H9 (cell line): ENCODE data around the gene SIVA1. TPM values are rescaled to one million over a fixed set of nuclear protein-coding genes. Genes with fewer than 3 reads are reported as not detected.

Experiments
- DNase-seq: peaks from one replicate; pipeline ENCODE4 v3.0.0-alpha.2; 2017
- H2AFZ ChIP-seq: one replicate; pipeline ENCODE4 v1.6.1; 2013; ENCODE audit warnings: mild to moderate bottlenecking, low read length, control low read depth, moderate library complexity
- H2AK5ac ChIP-seq: 2 replicates; pipeline ENCODE4 v1.6.1; 2013; ENCODE audit warnings: low read length, control low read depth, mixed read lengths; ENCODE audit not compliant: insufficient read length
- H2BK120ac ChIP-seq: one replicate; pipeline ENCODE4 v1.6.1; 2013; ENCODE audit warnings: low read depth, mild to moderate bottlenecking, low read length, control low read depth, inconsistent platforms; ENCODE audit not compliant: poor library complexity, severe bottlenecking
- H2BK12ac ChIP-seq: 2 replicates; pipeline ENCODE4 v1.6.1; 2013; ENCODE audit warnings: low read length, control low read depth, mixed read lengths, low read depth; ENCODE audit not compliant: insufficient read length
- H2BK15ac ChIP-seq: 2 replicates; pipeline ENCODE4 v1.6.1; 2013; ENCODE audit warnings: low read depth, low read length, control low read depth
- H2BK20ac ChIP-seq: one replicate; pipeline ENCODE4 v1.6.1; 2013; ENCODE audit warnings: low read depth, mild to moderate bottlenecking, low read length, control low read depth, inconsistent platforms; ENCODE audit not compliant: poor library complexity, severe bottlenecking
- H2BK5ac ChIP-seq: 2 replicates; pipeline ENCODE4 v1.6.1; 2013; ENCODE audit warnings: low read length, control low read depth, mixed read lengths; ENCODE audit not compliant: insufficient read length
- H3K14ac ChIP-seq: 2 replicates; pipeline ENCODE4 v1.6.1; 2013; ENCODE audit warnings: low read length, control low read depth; ENCODE audit not compliant: insufficient read depth
- H3K18ac ChIP-seq: 2 replicates; pipeline ENCODE4 v1.6.1; 2013; ENCODE audit warnings: low read depth, mild to moderate bottlenecking, mixed read lengths, low read length, control low read depth; ENCODE audit not compliant: insufficient read length
- H3K23ac ChIP-seq: 2 replicates; pipeline ENCODE4 v1.6.1; 2013; ENCODE audit warnings: low read length, control low read depth, mixed read lengths, low read depth; ENCODE audit not compliant: insufficient read length
- H3K23me2 ChIP-seq: 2 replicates; pipeline ENCODE4 v1.6.1; 2013; ENCODE audit warnings: low read depth, mild to moderate bottlenecking, mixed read lengths, low read length, control low read depth; ENCODE audit not compliant: insufficient read length, poor library complexity, severe bottlenecking
- H3K27ac ChIP-seq: 2 replicates; pipeline ENCODE4 v1.5.1; 2013; ENCODE audit warnings: low read length, control low read depth, mixed read lengths, low read depth; ENCODE audit not compliant: insufficient read length
- H3K27me3 ChIP-seq: 2 replicates; pipeline ENCODE4 v1.6.1; 2013; ENCODE audit warnings: low read length, control low read depth, inconsistent platforms; ENCODE audit not compliant: insufficient read depth
- H3K4ac ChIP-seq: 2 replicates; pipeline ENCODE4 v1.6.1; 2013; ENCODE audit warnings: low read depth, mild to moderate bottlenecking, control low read depth, inconsistent platforms, low read length, moderate library complexity
- H3K4me1 ChIP-seq: 2 replicates; pipeline ENCODE4 v1.6.1; 2013; ENCODE audit warnings: low read length, control low read depth, inconsistent platforms; ENCODE audit not compliant: insufficient read depth
- H3K4me2 ChIP-seq: 2 replicates; pipeline ENCODE4 v1.6.1; 2013; ENCODE audit warnings: low read length, control low read depth, mixed read lengths; ENCODE audit not compliant: insufficient read length, insufficient read depth
- H3K56ac ChIP-seq: 2 replicates; pipeline ENCODE4 v1.6.1; 2013; ENCODE audit warnings: low read depth, mild to moderate bottlenecking, mixed read lengths, low read length, control low read depth; ENCODE audit not compliant: insufficient read length
- H3K79me1 ChIP-seq: 2 replicates; pipeline ENCODE4 v1.6.1; 2013; ENCODE audit warnings: low read depth, mild to moderate bottlenecking, moderate library complexity, low read length, control low read depth, inconsistent platforms; ENCODE audit not compliant: insufficient read depth, poor library complexity, severe bottlenecking
- H3K79me2 ChIP-seq: 2 replicates; pipeline ENCODE4 v1.6.1; 2013; ENCODE audit warnings: low read length, control low read depth, inconsistent platforms; ENCODE audit not compliant: insufficient read depth
- H3K9ac ChIP-seq: 2 replicates; pipeline ENCODE4 v1.6.1; 2013; ENCODE audit warnings: low read length, control low read depth, mixed read lengths; ENCODE audit not compliant: insufficient read length; ENCODE audit errors: extremely low read depth
- H3K9me3 ChIP-seq: one replicate; pipeline ENCODE4 v1.6.1; 2013; ENCODE audit warnings: low read depth, low read length, inconsistent platforms; ENCODE audit not compliant: control insufficient read depth
- H3T11ph ChIP-seq: one replicate; pipeline ENCODE4 v1.6.1; 2013; ENCODE audit warnings: mild to moderate bottlenecking, low read length, control low read depth, inconsistent platforms
- H4K20me1 ChIP-seq: one replicate; pipeline ENCODE4 v1.6.1; 2013; ENCODE audit not compliant: control insufficient read depth, insufficient read length, insufficient read depth
- H4K5ac ChIP-seq: 2 replicates; pipeline ENCODE4 v1.6.1; 2013; ENCODE audit warnings: low read depth, mild to moderate bottlenecking, mixed read lengths, low read length, control low read depth; ENCODE audit not compliant: insufficient read length
- H4K8ac ChIP-seq: replicated peaks from 2 replicates; pipeline ENCODE4 v1.6.1; 2013; ENCODE audit warnings: low read length, control low read depth, mixed read lengths, low read depth; ENCODE audit not compliant: insufficient read length
- H4K91ac ChIP-seq: 2 replicates; pipeline ENCODE4 v1.6.1; 2013; ENCODE audit warnings: low read depth, mild to moderate bottlenecking, moderate library complexity, mixed read lengths, low read length, control low read depth; ENCODE audit not compliant: insufficient read length
- H3K27ac Mint-ChIP-seq, 3 experiments: 2 replicates in 2 of 3; 3 replicates in 1 of 3; pipeline ENCODE4 v1.8.0; 2020 to 2021; ENCODE audit warnings: mixed read lengths in 3 of 3, mild to moderate bottlenecking in 1 of 3, moderate library complexity in 1 of 3
- H3K27me3 Mint-ChIP-seq: 2 replicates; pipeline ENCODE4 v1.8.0; 2021; ENCODE audit warnings: low read depth, mild to moderate bottlenecking, moderate library complexity, mixed read lengths
- H3K36me3 Mint-ChIP-seq, 3 experiments: 2 replicates in 2 of 3; 3 replicates in 1 of 3; pipeline ENCODE4 v1.8.0; 2020 to 2021; ENCODE audit warnings: low read depth in 3 of 3, mixed read lengths in 3 of 3; ENCODE audit not compliant: insufficient read depth in 1 of 3
- H3K4me1 Mint-ChIP-seq, 2 experiments: 2 replicates each; pipeline ENCODE4 v1.8.0; 2020; ENCODE audit warnings: mixed read lengths in 2 of 2
- H3K4me3 Mint-ChIP-seq, 2 experiments: 2 replicates in 1 of 2; 3 replicates in 1 of 2; pipeline ENCODE4 v1.8.0; 2020 to 2021; ENCODE audit warnings: mild to moderate bottlenecking in 2 of 2, mixed read lengths in 2 of 2, moderate library complexity in 1 of 2
- H3K9me3 Mint-ChIP-seq, 2 experiments: 2 replicates in 1 of 2; 3 replicates in 1 of 2; pipeline ENCODE4 v1.8.0; 2020; ENCODE audit warnings: mild to moderate bottlenecking in 2 of 2, mixed read lengths in 2 of 2, moderate library complexity in 1 of 2
- WGBS: extraction: QIAGEN DNeasy Blood & Tissue Kit; methylation state at CpG from one replicate; pipeline ENCODE4 v1.1.7; 2013; ENCODE audit warnings: missing lambda C conversion rate, low lambda C conversion rate, mixed read lengths; ENCODE audit not compliant: insufficient read length; ENCODE audit errors: extremely low coverage; 5-methylcytosine and 5-hydroxymethylcytosine counted together
- total RNA-seq: library from RNA; stranded (reverse); gene quantifications from 2 replicates; pipeline ENCODE4 v1.2.1, GENCODE V29; 2021
- TF ChIP-seq, protein P1 (sequence below): fragments of 200-600 bp; sonication (generic); conservative IDR thresholded peaks from 3 replicates; pipeline ENCODE4 v1.8.0; 2021; ENCODE audit warnings: antibody characterized with exemption, mild to moderate bottlenecking

The SIVA1 gene
- total RNA-seq, 1 experiment from 2014 or later, result 125 TPM

GRCh38 chr14:104803912-104804410 lies 51.0 kb downstream of the SIVA1 start:
- Histone ChIP-seq H2BK20ac (no peak overlapping the region), H3K9ac (no peak overlapping the region), H3K56ac (no peak overlapping the region), H4K5ac (no peak overlapping the region), H3K27me3 (peaks cover 16% of the 10 kb centered on the region; the same call in 1 of the 2 replicates), H2BK5ac (no peak overlapping the region), H3K23ac (no peak overlapping the region), H3T11ph (no peak overlapping the region), H3K79me2 (no peaks in the 10 kb centered on the region), H3K23me2 (peaks cover 13% of the 10 kb centered on the region), H2AK5ac (no peak overlapping the region), H2BK120ac (no peak overlapping the region), H4K20me1 (no peaks in the 10 kb centered on the region), H3K14ac (no peak overlapping the region), H3K4ac (no peak overlapping the region), H4K8ac (no peak overlapping the region), H2BK12ac (no peak overlapping the region), H2BK15ac (no peak overlapping the region), H3K4me1 (no peaks in the 10 kb centered on the region; the same call in 1 of the 2 replicates), H2AFZ (no peak overlapping the region), H3K27ac (no peak overlapping the region), H3K18ac (no peak overlapping the region), H3K79me1 (no peaks in the 10 kb centered on the region), H3K4me2 (no peak overlapping the region), H4K91ac (no peak overlapping the region), H3K9me3 (no peaks in the 10 kb centered on the region)
- H3K27ac Mint-ChIP-seq, result no peak overlapping the region
- TF ChIP-seq, protein P1, sequence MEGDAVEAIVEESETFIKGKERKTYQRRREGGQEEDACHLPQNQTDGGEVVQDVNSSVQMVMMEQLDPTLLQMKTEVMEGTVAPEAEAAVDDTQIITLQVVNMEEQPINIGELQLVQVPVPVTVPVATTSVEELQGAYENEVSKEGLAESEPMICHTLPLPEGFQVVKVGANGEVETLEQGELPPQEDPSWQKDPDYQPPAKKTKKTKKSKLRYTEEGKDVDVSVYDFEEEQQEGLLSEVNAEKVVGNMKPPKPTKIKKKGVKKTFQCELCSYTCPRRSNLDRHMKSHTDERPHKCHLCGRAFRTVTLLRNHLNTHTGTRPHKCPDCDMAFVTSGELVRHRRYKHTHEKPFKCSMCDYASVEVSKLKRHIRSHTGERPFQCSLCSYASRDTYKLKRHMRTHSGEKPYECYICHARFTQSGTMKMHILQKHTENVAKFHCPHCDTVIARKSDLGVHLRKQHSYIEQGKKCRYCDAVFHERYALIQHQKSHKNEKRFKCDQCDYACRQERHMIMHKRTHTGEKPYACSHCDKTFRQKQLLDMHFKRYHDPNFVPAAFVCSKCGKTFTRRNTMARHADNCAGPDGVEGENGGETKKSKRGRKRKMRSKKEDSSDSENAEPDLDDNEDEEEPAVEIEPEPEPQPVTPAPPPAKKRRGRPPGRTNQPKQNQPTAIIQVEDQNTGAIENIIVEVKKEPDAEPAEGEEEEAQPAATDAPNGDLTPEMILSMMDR, result no peak
- H3K27me3 Mint-ChIP-seq, result peaks cover 53% of the 10 kb centered on the region
- no CpG with 5 or more reads among the region's 15 CpGs for WGBS
- DNase-seq, result no peak
- peaks cover 0 to 4% (median 0%) of the 10 kb centered on the region in 3 experiments; a peak in 3 of 7 replicates for H3K36me3 Mint-ChIP-seq
- no peak overlapping the region; a peak in 1 of 5 replicates for H3K4me3 Mint-ChIP-seq
- peaks cover 4 to 5% of the 10 kb centered on the region in 2 experiments; a peak in 4 of 5 replicates for H3K9me3 Mint-ChIP-seq
- peaks cover 9 to 12% of the 10 kb centered on the region in 2 experiments for H3K4me1 Mint-ChIP-seq
